Left lung (tissue), 10 donors: ENCODE data around the gene SRPK3. TPM values are rescaled to one million over a fixed set of nuclear protein-coding genes. Genes with fewer than 3 reads are reported as not detected.

ENCODE experiments used
- ATAC-seq: fragments of 200-7000 bp; cut with Tn5 transposase; one replicate; pipeline ENCODE4 v1.9.1; 2020; ENCODE audit warnings: moderate library complexity
- DNase-seq, 4 donors: peaks; one replicate each; pipeline ENCODE4 v3.0.0-alpha.2; 2013 to 2020
- H3K27ac ChIP-seq, 2 donors: fragments of 200-600 bp; sonication (generic) in 1 of 2; one replicate each; pipeline versions ENCODE4 v1.5.0 to v1.8.0; 2020 to 2021
- H3K27me3 ChIP-seq, 2 donors: fragments of 200-600 bp; sonication (generic) in 1 of 2; one replicate each; pipeline versions ENCODE4 v1.5.0 to v1.8.0; 2020 to 2021
- H3K36me3 ChIP-seq, 2 donors: fragments of 200-600 bp; sonication (generic) in 1 of 2; one replicate each; pipeline versions ENCODE4 v1.5.0 to v1.8.0; 2020 to 2021
- H3K4me1 ChIP-seq, 2 donors: fragments of 200-600 bp; one replicate each; pipeline ENCODE4 v1.8.0; 2021
- H3K4me3 ChIP-seq, 2 donors: fragments of 200-600 bp; sonication (generic) in 1 of 2; one replicate each; pipeline versions ENCODE4 v1.5.0 to v1.8.0; 2020 to 2021; ENCODE audit warnings: mild to moderate bottlenecking in 1 of 2
- H3K9me3 ChIP-seq, 2 donors: fragments of 200-600 bp; sonication (generic) in 1 of 2; one replicate each; pipeline versions ENCODE4 v1.5.0 to v1.8.0; 2020 to 2021
- intact Hi-C, 2 donors: fragments of 100-400 bp; cut with DNase I; formaldehyde crosslinking; loops; one replicate each; pipeline versions ENCODE4 v1.11.2 to v1.14.2; 2022
- polyA plus RNA-seq, 6 donors: library from polyadenylated mRNA; unstranded; fragments of 120-200 nt; gene quantifications; one replicate each; pipeline ENCODE4 v1.2.1, GENCODE V29; 2013; ENCODE audit not compliant: insufficient read length in 6 of 6
- total RNA-seq, 2 donors: library from RNA; stranded (reverse); fragmentation: NEBNext Ultra II Directional; extraction: Animal tissue kit (Norgen Biotek cat#: 25700); gene quantifications; one replicate each; pipeline ENCODE4 v1.2.1, GENCODE V29; 2021
- TF ChIP-seq, protein P1 (sequence below), 2 donors: fragments of 200-600 bp; sonication (generic) in 1 of 2; IDR thresholded peaks; one replicate each; pipeline versions ENCODE4 v1.5.0 to v1.8.0; 2021; ENCODE audit warnings: antibody characterized with exemption in 2 of 2
- donor health status: DM: no; HTN: yes; CAD: no.
- donor health status: DM: no; HTN: no; CAD: no.

Gene SRPK3
- total and polyA plus RNA-seq, 8 donors = 0.55 to 1.7 (median 0.88) TPM

GRCh38 chrX:153767674-153768055 lies 13.2 kb upstream of the SRPK3 start:
- H3K27ac ChIP-seq = no peak overlapping the region
- H3K9me3 ChIP-seq = no peaks in the 10 kb centered on the region
- H3K36me3 ChIP-seq = no peaks in the 10 kb centered on the region
- no peaks in the 10 kb centered on the region for H3K27me3 ChIP-seq
- intact Hi-C loops = loop anchor here in 1 of 2 donors (10.0 kb wide), 1 partner anchor 177 kb away; the partner anchor contains the start of gene RENBP
- no peak overlapping the region for H3K4me3 ChIP-seq
- TF ChIP-seq, protein P1, sequence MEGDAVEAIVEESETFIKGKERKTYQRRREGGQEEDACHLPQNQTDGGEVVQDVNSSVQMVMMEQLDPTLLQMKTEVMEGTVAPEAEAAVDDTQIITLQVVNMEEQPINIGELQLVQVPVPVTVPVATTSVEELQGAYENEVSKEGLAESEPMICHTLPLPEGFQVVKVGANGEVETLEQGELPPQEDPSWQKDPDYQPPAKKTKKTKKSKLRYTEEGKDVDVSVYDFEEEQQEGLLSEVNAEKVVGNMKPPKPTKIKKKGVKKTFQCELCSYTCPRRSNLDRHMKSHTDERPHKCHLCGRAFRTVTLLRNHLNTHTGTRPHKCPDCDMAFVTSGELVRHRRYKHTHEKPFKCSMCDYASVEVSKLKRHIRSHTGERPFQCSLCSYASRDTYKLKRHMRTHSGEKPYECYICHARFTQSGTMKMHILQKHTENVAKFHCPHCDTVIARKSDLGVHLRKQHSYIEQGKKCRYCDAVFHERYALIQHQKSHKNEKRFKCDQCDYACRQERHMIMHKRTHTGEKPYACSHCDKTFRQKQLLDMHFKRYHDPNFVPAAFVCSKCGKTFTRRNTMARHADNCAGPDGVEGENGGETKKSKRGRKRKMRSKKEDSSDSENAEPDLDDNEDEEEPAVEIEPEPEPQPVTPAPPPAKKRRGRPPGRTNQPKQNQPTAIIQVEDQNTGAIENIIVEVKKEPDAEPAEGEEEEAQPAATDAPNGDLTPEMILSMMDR (IDR thresholded peaks at IDR 0.05) = no peak
- DNase-seq = no peak
- no peak for ATAC-seq
- peaks cover 0 to 5% of the 10 kb centered on the region in 2 donors for H3K4me1 ChIP-seq

- no peak overlapping the region for H3K4me3 ChIP-seq
- intact Hi-C loops = loop anchor here in 1 of 2 donors (10.0 kb wide), 1 partner anchor 176 kb away; the partner anchor contains the start of gene RENBP
- no peak overlapping the region for H3K27ac ChIP-seq
- peaks cover 0 to 5% of the 10 kb centered on the region in 2 donors for H3K4me1 ChIP-seq
- no peaks in the 10 kb centered on the region for H3K36me3 ChIP-seq
- H3K9me3 ChIP-seq = no peaks in the 10 kb centered on the region
- ATAC-seq = no peak
- peak in 1 of 4 donors; percentile 43 for DNase-seq
- no peaks in the 10 kb centered on the region for H3K27me3 ChIP-seq
- TF ChIP-seq, protein P1 (IDR thresholded peaks at IDR 0.05) = no peak
Measured at GRCh38 chrX:153768311-153769157, 12.3 kb upstream of the SRPK3 start.

DNA sequence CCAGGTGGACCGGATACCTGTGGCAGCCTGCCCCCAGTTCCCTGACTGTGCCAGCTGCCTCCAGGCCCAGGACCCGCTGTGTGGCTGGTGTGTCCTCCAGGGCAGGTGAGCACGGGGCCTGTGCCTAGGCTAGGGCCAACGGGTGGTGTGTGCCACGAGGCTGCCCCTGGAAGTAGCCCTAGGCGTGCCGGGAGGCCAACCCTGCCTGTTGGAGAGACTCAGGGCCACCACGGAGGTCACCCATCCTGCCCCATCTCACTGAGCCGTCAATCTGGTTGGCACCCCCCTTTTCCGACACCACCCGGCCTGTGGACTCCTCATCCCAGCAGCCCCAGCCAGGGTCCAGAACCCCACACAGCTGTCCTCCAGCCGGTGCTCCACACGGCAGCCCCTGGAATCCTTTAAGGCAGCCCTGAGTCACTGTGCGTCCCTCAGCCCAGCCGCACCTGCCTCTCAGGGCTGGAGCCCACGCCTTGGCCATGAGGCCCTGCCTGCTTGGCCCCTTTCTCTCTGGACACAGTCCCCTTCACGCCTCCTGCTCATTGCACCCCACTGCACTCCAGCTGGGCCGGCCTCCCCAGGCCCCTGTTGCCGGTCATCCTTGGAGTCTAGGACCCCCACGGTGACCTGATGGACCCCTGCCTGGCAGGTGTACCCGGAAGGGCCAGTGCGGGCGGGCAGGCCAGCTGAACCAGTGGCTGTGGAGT lies 11.5 kb upstream of the SRPK3 start:
- TF ChIP-seq, protein P1 (IDR thresholded peaks at IDR 0.05) = no peak
- peak in 1 of 4 donors; percentile 43 for DNase-seq
- H3K9me3 ChIP-seq = no peaks in the 10 kb centered on the region
- no peak for ATAC-seq
- H3K4me3 ChIP-seq = no peak overlapping the region
- no peaks in the 10 kb centered on the region for H3K36me3 ChIP-seq
- intact Hi-C loops = loop anchor here in 1 of 2 donors (10.0 kb wide), 1 partner anchor 175 kb away; the partner anchor contains the start of gene RENBP
- H3K27me3 ChIP-seq = no peaks in the 10 kb centered on the region
- peaks cover 0 to under 1% of the 10 kb centered on the region in 2 donors for H3K4me1 ChIP-seq
- H3K27ac ChIP-seq = no peak overlapping the region

DNA sequence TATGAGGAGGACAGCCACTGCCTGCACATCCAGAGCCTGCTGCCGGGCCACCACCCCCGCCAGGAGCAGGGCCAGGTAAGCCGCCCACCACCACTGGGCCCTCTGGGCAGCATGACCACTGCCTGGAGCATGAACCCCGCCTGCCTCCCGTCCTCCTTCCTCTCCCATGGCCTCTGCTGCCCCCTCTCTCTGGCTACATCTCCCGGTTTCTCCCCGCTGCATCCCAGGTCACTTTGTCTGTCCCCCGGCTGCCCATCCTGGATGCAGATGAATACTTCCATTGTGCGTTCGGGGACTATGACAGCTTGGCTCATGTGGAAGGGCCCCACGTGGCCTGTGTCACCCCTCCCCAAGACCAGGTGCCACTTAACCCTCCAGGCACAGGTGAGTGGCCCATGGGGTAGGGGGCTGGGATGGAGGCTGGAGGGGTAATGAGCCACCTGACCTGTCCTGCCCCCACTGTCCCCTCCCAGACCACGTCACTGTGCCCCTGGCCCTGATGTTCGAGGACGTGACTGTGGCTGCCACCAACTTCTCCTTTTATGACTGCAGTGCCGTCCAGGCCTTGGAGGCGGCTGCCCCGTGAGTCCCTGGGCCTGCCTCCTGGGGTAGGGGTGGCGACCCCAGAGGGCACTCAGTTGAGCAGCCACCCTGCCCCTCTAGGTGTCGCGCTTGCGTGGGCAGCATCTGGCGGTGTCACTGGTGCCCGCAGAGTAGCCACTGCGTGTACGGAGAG lies 10.8 kb upstream of the SRPK3 start:
- Histone ChIP-seq H3K27me3 (no peaks in the 10 kb centered on the region), H3K27ac (no peak overlapping the region), H3K4me3 (no peak overlapping the region), H3K9me3 (no peaks in the 10 kb centered on the region), H3K36me3 (no peaks in the 10 kb centered on the region), H3K4me1 (no peaks in the 10 kb centered on the region)
- intact Hi-C loops = loop anchor here in 1 of 2 donors (10.0 kb wide), 1 partner anchor 175 kb away; the partner anchor contains the start of gene RENBP
- ATAC-seq (no peak), DNase-seq (no peak)
- TF ChIP-seq, protein P1 (IDR thresholded peaks at IDR 0.05) = no peak
